GM21786 (cell line): ENCODE measurements around the gene SLC22A31.
"Not testable (repeated sequence)": the region's sequence is repeated elsewhere in the genome, so short reads cannot be mapped to it uniquely, and the experiment has no call there.

Experiments used
- ATAC-seq: cut with Tn5 transposase; IDR thresholded peaks from one replicate; pipeline ENCODE4 v1.9.1; 2021; ENCODE audit not compliant: unreplicated experiment

SLC22A31 gene

DNA sequence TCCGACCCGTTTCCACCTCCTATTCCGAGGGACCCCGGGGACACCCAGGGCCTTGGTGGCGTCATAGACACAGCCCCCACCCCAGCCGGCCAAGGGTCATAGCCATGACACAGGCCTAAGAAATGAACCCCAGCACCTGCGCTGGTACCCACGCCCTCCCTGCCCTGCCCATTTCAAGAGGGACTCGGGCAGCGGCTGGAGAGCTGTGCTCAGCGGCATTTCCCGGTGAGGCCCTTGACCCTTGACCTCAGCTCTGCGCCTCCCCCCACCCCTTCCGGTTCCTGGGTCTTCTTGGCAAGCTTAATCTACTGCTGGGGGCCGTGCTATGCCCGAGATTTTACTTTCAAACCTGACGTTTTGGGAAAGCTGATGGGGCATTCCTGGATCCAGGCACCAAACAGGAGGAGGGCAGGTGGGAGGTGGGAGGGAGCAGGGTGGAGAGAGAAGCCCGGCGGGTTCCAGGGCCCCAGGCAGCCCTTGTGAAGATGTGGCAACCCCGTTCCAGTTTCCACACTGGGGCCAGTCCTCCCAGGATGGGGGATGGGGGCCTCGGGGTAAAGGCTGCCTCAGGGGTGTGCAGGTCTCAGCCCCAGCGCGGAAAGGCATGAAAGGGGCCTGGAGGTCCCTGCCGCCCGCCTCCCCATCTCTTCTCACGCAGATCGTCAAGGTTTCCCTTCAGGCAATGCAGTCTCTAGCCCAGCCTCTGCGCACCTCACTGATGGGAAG lies at the start of gene SLC22A31:
Gene SLC22A31, minus strand, starts transcription at position 414 of the 726 bp plus-strand sequence. Its CDS starts 36 bp downstream, at position 378.
- ATAC-seq: no peak

DNA sequence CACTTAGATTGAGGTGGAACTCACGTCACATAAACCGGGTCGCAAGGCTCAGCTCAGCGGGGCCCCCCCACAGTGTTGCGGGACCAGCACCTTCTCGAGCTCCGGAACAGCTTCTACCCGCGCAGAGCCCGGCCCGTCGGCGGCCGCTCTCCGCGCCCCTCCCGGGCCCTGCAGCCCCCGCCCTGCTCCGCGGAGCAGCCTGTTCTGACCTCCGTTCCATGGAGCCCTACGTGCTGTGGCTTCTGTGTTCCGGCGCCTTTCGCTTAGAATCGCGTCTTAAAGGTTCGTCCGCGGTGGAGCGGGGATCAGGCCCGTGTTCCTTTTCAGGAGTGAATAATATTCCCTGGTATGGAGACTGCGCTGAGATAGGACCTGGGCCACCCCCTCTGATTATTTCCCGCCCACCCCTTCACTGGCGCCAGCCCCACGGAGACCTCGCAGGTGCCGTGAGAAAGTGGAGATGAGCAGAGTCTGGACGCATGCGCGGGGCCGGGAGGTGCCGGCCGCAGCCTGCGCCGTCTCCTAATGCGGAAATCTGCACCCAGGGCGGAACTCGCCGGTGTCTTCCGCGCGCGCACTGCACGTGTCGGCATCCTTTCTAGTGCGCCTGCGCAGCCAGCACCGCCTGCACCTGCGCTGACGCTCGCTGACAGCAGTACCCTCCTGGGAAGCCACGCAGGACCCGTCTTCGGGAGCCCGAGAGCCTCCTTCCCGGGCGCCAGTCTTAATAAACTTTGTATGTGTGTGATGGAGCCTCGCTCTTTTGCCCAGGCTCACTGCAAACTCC lies 48.1 kb upstream of the SLC22A31 start:
- ATAC-seq: no peak

DNA sequence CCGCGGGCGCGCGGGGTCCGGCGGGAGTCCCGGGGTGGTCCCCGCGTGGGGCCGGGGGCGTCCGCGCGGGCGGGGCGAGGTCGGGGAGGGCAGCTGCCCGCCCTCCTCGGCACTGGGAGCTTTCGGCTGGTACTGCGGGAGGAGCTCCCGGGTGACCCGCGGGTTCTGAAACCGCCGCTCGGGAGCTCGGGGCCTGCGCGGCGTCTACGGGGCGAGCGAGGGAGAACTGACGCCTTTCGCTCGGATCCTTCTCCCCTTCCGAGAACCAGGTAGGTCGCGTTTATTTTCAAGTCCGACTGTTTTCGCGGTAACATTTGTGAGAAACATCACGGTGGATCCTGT lies 47.4 kb upstream of the SLC22A31 start:
- ATAC-seq: peak; percentile 29

DNA sequence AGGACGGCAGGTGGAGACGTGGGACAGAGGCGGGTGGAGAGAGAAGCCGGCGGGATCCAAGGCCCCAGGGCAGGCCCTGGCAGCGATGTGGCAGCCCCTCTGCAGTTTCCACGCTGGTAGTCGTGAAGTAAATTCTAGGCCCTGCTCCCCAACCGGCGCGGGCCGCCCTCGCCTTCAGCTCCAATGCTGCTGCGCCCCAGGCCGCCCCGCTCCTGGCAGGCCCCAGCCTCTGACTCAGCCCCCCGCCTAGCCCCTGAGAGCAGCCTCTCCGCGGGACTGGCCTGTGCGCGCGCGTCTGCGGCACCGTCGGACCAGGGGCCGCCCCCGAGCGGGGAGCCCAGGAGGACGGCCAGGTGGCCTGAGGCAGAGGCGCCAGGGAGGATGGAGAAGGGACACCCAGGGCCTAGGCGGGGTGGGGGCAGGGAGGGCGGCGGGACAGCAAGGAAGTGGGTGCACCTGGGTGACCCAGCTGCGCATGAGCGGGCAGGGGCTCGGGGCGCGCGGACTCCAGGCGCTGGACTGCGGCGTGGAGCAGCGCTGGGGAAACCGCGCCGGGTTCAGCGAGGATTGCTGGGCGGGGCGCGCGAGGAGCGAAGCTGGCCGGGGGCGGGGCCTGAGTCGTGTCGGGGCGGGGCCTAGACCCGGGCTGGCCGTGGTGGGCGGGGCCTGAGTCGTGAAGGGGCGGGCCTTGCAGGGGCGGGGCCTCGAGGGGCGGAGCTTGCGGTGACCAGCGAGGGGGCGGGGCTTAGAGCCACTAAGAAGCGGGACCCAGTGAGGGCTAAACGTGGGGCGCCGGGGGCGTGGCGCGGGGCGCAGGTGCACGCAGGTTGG lies 46.8 kb upstream of the SLC22A31 start:
- ATAC-seq: peak; percentile 62

DNA sequence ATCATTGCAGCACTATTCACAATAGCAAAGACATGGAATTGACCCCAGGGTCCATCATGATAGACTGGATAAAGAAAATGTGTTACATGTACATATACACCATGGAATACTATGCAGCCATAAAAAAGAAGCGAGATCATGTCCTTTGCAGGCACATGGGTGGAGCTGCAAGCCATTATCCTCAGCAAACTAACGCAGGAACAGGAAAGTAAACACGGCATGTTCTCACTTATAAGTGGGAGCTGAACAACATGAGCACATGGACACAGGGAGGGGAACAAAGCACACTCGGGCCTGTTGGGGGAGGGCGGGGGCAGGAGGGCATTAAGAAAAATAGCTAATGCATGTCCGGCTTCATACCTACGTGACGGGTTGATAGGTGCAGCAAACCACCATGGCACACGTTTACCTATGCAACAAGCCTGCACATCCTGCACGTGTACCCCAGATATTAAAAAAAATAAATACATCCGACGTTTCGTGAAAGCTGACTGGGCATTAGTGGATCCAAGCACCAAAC lies 46.1 kb upstream of the SLC22A31 start:
- ATAC-seq: no peak

DNA sequence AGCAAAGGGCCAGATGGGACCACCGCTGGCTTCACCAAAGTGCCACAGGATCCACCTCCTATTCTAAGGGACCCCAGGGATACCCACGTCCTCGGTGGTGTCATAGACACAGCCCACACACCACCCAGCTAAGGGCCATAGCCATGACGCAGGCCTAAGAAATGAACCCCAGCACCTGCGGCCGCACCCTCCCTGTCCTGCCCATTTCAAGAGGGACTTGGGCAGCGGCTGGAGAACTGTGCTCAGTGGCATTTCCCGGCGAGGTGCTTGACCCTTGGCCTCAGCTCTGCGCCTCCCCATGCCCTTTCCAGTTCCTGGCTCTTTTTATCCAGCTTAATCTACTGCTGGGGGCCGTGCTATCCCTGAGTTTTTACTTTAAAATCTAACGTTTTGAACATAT lies 44.4 kb upstream of the SLC22A31 start:
- no peak for ATAC-seq

DNA sequence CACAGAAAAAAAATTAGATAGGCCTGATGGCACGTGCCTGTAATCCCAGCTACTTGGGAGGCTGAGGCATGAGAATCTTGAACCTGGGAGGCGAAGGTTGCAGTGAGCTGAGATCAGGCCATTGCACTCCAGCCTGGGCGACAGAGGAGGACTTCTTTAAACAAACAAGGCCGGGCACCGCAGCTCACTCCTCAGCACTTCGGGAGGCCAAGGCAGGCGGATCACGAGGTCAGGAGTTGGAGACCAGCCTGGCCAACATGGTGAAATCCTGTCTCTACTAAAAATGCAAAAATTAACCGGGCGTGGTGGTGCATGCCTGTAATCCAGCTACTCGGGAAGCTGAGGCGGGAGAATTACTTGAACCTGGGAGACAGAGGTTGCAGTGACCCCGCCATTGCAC lies 43.9 kb upstream of the SLC22A31 start:
- ATAC-seq: not testable (repeated sequence)

DNA sequence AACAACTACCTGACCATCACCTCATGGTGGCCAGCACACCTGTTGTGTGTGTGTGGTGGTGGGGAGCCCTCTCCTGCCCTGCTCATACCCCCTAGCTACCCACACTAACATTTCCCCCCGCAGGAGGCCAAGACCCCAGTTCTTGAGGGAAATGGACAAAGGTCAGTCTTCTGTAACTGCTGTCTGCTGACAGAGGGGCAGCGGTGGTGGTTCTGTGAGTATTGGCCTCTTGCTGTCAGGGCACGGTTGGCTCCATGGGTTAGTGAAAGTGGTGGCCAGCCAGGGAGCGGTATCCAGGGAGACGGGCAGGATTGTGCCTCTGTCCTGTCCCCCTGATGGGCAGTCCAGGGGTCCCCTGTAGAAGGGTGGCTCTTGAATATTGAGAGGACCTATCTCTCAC lies 43.3 kb upstream of the SLC22A31 start:
- no peak for ATAC-seq

DNA sequence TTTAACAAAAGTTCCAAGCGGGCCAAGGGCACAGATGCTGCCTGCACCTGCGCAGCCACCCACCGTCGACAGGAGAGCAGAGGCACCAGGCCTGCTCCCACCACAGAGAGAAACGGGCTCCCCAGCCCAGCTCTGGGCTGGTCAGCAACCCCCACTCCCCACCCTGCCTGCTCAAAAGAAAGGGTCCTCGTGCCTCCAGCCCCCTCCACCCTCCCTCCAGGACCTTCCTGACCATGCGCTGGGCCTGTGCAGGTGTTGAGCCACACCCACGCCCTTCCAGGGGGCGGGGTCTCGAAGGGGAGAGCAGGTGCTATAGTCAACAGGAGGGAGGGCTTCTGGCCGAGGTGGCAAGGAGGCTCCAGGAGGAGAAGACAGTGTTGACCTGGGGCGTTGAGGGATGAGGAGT lies 42.5 kb upstream of the SLC22A31 start:
- ATAC-seq: no peak

DNA sequence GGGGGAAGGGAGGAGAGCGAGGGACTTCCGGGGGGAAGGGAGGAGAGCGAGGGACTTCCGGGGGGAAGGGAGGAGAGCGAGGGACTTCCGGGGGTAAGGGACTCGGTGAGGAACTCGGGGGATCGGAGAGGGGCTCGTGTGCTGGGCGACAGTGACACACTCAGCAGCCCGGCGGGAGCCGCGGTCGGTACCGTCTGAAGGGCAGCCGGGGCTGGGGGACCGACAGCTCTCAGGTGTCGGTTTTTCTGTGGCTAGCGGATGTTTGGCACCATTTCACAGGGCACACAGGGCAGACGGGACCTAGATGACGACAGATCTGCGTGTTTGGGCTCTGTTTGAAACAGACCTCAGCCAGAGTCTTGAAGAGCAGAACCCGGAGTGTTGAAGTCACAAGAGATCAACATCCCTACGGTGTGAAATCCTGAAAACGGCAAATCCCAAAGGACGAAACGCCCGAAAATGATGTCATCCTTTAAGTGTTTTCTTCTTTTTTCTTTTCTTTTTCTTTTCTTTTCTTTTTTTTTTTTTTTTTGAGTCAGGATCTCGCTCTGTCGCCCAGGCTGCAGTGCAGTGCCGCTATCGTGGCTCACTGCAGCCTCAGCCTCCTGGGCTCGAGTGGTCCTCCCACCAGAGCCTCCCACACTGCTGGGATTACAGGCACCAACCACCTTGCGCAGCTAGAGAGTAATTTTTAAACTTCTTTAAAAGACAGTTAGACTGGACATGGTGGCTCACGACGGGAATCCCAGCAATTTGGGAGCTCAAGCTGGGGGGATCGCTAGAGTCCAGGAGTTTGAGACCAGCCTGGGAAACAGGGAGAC lies 41.1 kb upstream of the SLC22A31 start:
- peak; percentile 57 for ATAC-seq

DNA sequence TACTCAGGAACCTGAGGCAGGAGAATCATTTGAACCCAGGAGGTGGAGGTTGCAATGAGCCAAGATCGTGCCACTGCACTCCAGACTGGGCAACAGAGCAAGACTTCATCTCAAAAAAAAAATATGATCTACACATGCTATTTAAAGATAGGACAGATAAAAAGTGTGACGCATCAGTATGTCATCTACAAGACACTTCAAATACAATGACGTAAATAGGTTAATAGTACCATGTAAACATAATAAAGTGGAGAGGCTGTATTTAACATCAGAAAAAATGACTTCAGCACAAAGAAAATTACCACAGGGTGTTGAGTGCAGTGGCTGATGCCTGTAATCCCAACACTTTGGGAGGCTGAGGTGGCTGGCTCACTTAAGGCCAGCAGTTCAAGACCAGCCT lies 37.4 kb upstream of the SLC22A31 start:
- no peak for ATAC-seq

DNA sequence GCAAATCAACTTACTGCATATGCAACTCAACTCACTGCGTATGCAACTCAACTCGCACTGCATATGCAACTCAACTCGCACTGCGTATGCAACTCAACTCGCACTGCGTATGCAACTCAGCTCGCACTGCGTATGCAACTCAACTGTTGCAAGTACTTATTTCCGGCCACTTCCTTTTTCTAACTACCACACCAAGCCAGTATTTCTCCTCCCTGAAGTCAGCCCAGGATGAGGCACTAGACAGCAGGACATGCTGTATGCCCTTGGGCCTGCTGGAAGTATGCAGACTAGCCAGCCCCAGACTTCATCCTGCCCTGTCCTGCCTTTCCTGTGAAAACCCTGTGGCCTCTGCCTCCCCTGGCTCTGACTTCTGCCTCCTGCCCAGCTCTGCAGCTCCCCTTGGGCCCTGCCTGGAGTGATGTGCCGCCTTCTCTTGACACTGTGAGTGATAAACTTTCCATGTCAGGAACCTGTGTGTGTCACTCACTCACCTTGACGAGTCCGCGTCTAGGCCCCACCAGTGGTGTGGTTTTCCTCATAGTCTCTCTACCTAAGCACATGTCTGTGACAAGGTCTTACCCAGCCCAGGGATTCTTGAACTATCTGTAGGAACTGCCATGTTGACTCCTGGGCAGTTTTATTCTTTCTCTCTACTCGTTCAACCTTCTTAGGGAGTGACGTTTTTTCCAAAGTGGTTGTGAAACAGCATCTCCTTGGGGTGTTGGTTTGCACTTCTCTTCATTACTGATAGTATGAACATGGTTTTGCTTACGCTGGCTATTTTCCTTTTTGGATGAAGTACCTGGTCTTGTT lies 33.5 kb upstream of the SLC22A31 start:
- no peak for ATAC-seq

DNA sequence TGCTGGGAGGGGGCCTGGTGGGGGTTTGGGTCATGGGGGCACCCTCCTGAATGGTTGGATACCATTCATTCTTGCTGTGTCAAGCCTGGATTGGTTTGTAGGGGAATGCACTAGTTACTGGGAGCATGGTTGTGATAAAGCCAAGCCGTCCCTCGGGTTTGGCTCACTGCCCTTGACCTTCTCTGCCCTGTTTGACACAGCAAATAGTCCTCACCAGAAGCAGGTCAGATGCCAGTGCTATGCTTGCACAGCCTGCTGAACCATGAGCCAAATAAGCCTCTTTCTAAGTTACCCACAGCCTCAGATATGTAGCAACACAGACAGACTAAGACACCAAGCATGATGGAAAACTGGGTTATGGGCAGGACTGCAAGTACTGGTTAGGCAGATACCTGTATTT lies 31.8 kb upstream of the SLC22A31 start:
- ATAC-seq: no peak

DNA sequence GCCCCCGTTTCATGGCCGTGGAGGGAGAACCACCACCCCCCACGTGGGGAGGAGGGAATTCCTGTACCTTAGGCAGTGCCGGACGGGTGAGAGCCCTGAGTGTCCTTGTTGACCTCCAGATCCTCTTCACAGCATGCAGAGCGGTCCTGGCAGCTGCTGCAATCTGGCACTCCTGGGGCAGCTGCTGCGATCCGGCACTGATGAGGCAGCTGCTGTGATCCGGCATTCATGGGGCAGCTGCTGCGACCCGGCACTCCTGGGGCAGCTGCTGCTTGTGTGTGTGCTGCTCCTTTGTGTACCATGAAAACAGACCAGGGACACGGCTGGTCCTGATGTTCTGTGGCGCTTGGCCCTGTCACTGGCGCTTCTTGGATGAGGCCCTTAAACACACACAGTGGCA lies 29.9 kb upstream of the SLC22A31 start:
- ATAC-seq: no peak

DNA sequence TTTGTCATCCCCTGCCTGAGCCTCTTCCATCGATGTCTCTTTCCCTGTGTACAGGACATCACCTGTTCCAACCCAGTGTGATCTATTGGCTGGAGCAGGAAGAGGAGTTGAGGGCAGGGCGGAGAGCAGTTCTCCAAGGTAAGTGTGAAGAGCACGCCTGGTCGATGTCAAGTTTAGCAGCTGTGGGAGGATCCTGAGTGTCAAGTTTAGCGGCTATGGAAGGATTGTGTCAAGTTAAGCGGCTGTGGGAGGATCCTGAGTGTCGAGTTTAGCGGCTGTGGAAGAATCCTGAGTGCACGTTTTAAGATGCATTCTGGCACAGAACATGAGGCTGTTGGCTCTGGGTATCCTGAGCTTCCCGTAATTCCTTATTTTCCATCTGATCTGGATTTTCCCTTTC lies 24.3 kb upstream of the SLC22A31 start:
- ATAC-seq: no peak

DNA sequence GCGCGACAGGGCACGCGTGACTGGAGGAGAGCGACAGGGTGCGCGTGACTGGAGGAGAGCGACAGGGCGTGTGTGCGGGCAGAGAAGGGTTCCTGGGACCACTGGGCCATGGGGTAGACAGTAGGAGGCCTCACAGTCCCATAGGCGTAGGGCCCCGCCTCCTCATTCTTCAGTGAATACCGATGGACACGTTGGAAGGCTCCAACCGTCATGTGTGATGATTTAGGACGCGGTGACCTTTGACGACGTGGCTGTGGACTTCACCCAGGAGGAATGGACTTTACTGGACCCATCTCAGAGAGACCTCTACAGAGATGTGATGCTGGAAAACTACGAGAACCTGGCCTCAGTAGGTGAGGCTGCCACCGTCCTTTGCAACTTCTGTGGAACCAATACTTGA lies 22.6 kb upstream of the SLC22A31 start:
- ATAC-seq: no peak

DNA sequence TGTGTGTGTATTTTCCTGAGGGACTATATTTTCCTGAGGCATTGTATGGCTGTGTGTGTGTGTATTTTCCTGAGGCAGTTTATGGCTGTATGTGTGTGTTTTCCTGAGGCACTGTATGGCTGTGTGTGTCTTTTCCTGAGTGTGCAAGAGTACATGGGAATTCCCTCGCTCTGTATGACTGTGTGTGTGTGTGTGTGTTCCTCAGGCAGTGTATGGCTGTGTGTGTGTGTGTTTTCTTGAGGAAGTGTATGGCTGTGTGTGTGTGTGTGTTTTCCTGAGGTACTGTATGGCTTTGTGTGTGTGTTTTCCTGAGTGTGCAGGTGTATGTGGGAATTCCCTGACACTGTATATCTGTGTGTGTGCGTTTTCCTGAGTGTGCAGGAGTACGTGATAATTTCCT lies 21.3 kb upstream of the SLC22A31 start:
- no peak for ATAC-seq

DNA sequence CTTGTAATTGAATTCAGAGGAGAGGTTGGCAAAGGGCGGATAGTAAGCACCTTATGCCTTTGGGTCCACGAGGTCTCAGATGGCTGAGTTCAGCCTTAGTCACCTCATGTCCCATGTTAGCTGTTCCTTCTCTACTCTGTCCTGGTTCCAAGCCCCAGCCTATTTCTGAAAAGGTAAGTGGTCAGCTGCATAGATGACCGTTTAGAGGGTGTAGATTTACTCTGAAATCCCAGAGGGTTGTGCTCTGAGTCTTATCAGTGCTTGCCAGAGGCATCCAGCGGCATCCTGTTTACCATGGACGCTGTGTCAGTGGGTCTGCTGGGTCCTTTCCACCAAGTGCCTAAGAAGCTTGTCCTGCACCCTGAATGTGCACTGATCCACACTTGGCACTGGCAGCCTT lies 19.0 kb upstream of the SLC22A31 start:
- ATAC-seq: no peak

DNA sequence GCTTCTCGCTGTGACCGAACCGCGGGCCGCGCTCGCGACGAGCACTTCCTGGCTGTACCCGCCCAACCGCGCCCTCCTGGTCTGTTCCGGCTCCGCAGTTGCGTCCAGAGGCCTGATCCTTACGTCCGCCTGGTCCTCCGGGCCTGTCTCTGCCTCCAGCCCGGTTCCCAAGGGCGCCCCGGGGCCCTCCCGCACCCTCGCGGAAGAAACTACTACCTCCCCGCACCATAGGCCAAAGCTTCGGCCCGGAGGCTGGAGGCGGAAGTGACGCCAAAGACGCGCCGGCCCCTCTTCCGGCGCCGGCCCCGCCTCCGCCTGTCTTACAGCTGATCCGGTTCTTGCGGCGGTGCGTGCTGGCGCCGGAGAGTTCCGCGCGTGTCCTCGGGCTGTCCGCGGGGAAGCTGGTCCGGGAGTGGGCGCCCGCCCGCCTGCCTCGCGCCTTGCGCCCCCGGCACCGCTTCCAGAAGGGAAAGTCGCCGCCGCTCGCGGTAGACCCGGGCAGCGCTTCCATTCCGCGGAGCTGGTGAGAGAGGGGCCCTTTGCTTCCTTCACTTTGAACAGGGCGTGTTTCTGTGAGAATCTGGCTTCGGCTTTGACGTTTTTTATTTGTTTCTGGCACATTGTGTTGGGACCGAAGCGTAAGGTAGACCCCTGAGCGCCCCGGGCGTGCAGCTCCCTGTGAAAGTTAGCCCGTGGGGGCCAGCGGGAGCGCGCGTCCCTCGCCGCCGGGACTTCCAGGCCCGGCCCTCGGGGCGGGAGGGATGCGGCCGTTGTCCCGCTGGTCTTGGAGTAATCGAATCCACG lies 17.3 kb upstream of the SLC22A31 start, which contains the start of gene ZNF778:
Gene ZNF778, plus strand, starts transcription at position 316 of the 804 bp plus-strand sequence. CDS start 3,425 bp downstream, outside the sequence.
- peak; percentile 77 for ATAC-seq
